Vagina (tissue), 2 donors: ENCODE measurements around the gene OSBPL8.

ENCODE experiments used
- POLR2A ChIP-seq, 2 donors: fragments of 450-650 bp; IDR thresholded peaks; one replicate each; pipeline ENCODE4 v1.6.1; 2017; ENCODE audit warnings: antibody characterized with exemption in 2 of 2, mild to moderate bottlenecking in 2 of 2, moderate library complexity in 2 of 2
- POLR2AphosphoS5 ChIP-seq, 2 donors: sonication (generic); formaldehyde crosslinking; IDR thresholded peaks; one replicate each; pipeline ENCODE4 v1.9.0; 2017; ENCODE audit warnings: antibody characterized with exemption in 2 of 2, mild to moderate bottlenecking in 2 of 2, low read depth in 1 of 2; ENCODE audit not compliant: insufficient read depth in 1 of 2
- TF ChIP-seq, protein P1 (sequence below), 3 experiments: fragments of 450-650 bp in 2 of 3; fragments of 200-600 bp in 1 of 3; sonication (generic) in 1 of 3; IDR thresholded peaks; one replicate each; pipeline ENCODE4 v1.5.1; 2017 to 2019; ENCODE audit warnings: antibody characterized with exemption in 3 of 3, mild to moderate bottlenecking in 2 of 3, moderate library complexity in 2 of 3

- TF ChIP-seq, protein P1, sequence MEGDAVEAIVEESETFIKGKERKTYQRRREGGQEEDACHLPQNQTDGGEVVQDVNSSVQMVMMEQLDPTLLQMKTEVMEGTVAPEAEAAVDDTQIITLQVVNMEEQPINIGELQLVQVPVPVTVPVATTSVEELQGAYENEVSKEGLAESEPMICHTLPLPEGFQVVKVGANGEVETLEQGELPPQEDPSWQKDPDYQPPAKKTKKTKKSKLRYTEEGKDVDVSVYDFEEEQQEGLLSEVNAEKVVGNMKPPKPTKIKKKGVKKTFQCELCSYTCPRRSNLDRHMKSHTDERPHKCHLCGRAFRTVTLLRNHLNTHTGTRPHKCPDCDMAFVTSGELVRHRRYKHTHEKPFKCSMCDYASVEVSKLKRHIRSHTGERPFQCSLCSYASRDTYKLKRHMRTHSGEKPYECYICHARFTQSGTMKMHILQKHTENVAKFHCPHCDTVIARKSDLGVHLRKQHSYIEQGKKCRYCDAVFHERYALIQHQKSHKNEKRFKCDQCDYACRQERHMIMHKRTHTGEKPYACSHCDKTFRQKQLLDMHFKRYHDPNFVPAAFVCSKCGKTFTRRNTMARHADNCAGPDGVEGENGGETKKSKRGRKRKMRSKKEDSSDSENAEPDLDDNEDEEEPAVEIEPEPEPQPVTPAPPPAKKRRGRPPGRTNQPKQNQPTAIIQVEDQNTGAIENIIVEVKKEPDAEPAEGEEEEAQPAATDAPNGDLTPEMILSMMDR (IDR thresholded peaks at IDR 0.05): no peak
- TF ChIP-seq POLR2AphosphoS5 (IDR thresholded peaks at IDR 0.05; ENCODE audit: insufficient read depth in 1 of 2, low read depth in 1 of 2) (no peak), POLR2A (IDR thresholded peaks at IDR 0.05) (no peak)
Observed at GRCh38 chr12:76518699-76519098, 40.9 kb downstream of the OSBPL8 start.
